Measurements from ENCODE around the gene USPL1.

The USPL1 gene

DNA sequence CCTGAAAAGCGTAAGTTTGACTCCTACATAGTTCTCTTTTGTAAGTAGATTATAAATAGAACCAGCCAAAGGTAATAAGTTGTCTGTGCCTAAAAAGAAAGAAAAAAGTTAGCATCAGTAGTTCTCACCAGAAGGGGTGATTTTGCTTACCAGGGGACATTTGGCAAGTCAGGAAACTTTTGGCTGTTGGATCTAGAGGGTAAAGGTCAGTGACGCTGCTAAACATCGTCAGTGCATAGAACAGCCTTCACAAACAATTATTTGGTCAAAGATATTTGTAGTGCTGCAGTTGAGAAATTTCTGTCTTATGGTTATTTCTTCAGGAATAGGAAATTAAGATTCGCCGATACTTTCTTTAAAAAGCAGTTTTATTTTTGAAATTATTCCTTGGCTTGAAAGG is 2.0 kb downstream of the USPL1 start:
- no peak for TF ChIP-seq Cebpa-rat (IDR thresholded peaks at IDR 0.05)
- no peaks in the 10 kb centered on the region for H3K9me3 ChIP-seq (replicated peaks in 1 of 11)
- H3K4me2 ChIP-seq: peak overlapping the region; percentile 78 to 95 (median 86)
- peaks cover 13 to 66% (median 42%) of the 10 kb centered on the region in 11 experiments; a peak in 19 of 22 replicates for H4K20me1 ChIP-seq
- H3K9ac ChIP-seq: peak overlapping the region; percentile 86 to 100 (median 93); a peak in 20 of 22 replicates
- peak overlapping the region in 9 of 11 experiments; percentile 38 to 100 (median 93); a peak in 11 of 22 replicates for H3K27ac ChIP-seq
- H3K27me3 ChIP-seq: no peaks in the 10 kb centered on the region
- peak overlapping the region; percentile 78 to 96 (median 87); a peak in 18 of 20 replicates for H3K4me3 ChIP-seq
- H3K36me3 ChIP-seq: peaks cover 29 to 42% (median 32%) of the 10 kb centered on the region in 11 experiments
- H3K4me1 ChIP-seq: peaks cover 30 to 35% (median 32%) of the 10 kb centered on the region in 10 experiments

DNA sequence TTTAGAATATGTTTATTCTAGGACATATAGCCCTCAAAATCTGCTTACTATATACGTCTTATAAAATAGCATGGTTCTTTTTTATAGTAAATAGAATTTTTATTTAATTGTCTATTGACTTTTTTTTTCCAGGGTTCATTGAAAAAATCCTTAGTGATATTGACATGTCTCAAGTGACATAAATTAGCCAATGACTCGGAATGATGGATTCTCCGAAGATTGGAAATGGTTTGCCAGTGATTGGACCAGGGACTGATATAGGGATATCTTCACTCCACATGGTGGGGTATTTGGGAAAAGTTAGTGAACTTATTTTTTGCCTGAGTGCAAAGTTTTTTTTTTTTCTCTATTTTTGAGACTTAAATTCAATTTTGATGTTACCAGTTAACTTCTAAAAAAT is 3.2 kb downstream of the USPL1 start:
- H3K36me3 ChIP-seq: peaks cover 41 to 54% (median 44%) of the 10 kb centered on the region in 11 experiments
- no peaks in the 10 kb centered on the region for H3K9me3 ChIP-seq (replicated peaks in 1 of 11)
- no peaks in the 10 kb centered on the region for H3K27me3 ChIP-seq
- peaks cover 13 to 78% (median 45%) of the 10 kb centered on the region in 11 experiments; a peak in 19 of 22 replicates for H4K20me1 ChIP-seq
- H3K27ac ChIP-seq: no peak overlapping the region
- H3K4me3 ChIP-seq: peak overlapping the region in 2 of 10 experiments; percentile 78 to 90; a peak in 4 of 20 replicates
- peak overlapping the region; percentile 78 to 95 (median 86); a peak in 19 of 22 replicates for H3K4me2 ChIP-seq
- H3K9ac ChIP-seq: peak overlapping the region in 1 of 11 experiments; percentile 86; a peak in 1 of 22 replicates
- H3K4me1 ChIP-seq: peaks cover 19 to 25% (median 23%) of the 10 kb centered on the region in 10 experiments
- TF ChIP-seq Cebpa-rat (IDR thresholded peaks at IDR 0.05): no peak

DNA sequence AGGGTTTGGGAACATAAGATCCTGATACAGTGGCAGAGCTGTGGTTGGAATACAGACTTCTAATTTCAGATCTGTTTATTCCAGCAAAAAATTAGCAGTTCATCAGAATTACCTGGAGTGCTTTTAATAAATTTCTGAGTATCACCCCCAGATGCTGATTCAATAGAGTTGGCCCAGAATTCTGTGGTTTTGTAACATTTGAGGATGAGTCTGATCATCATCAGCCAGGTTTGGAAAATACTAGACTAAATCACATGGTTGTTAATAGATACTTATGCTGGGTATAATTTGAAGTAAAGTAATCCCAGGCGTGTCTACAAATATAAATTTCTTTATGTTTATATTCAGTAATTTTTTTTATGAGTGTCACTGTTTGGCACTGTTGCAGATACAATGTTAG is 4.8 kb downstream of the USPL1 start:
- H3K36me3 ChIP-seq: peaks cover 46 to 63% (median 49%) of the 10 kb centered on the region in 11 experiments
- no peak overlapping the region for H3K4me2 ChIP-seq
- no peak overlapping the region for H3K9ac ChIP-seq
- no peaks in the 10 kb centered on the region for H3K9me3 ChIP-seq (replicated peaks in 1 of 11)
- peaks cover 13 to 94% (median 59%) of the 10 kb centered on the region in 11 experiments; a peak in 19 of 22 replicates for H4K20me1 ChIP-seq
- TF ChIP-seq Cebpa-rat (IDR thresholded peaks at IDR 0.05): no peak
- no peak overlapping the region for H3K27ac ChIP-seq
- peaks cover 23 to 42% (median 32%) of the 10 kb centered on the region in 10 experiments for H3K4me1 ChIP-seq
- H3K27me3 ChIP-seq: no peaks in the 10 kb centered on the region
- no peak overlapping the region for H3K4me3 ChIP-seq

DNA sequence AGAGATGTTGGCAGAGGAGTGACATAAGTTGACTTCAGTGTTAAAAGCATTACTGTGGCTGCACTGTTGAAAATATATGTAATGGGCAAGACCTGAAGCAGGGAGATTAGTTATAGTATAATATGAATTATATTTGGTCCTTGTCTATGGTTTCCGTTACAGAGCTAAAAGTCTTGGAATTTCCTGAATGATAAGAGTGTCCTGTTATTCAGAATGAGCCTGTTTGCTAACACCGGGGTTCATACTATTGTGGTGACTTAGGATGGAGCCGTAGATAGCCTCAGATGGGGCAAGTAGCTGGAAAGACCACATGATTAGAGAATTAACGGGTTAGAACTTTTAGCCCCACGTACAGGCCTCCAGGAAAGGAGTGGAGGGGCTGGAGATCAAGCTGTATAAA is 5.7 kb downstream of the USPL1 start:
- no peaks in the 10 kb centered on the region for H3K27me3 ChIP-seq
- no peak overlapping the region for H3K27ac ChIP-seq
- H3K4me1 ChIP-seq: peaks cover 28 to 50% (median 39%) of the 10 kb centered on the region in 10 experiments
- TF ChIP-seq Cebpa-rat (IDR thresholded peaks at IDR 0.05): no peak
- no peak overlapping the region for H3K4me2 ChIP-seq
- H3K36me3 ChIP-seq: peaks cover 49 to 70% (median 57%) of the 10 kb centered on the region in 11 experiments
- H3K4me3 ChIP-seq: no peak overlapping the region
- H3K9me3 ChIP-seq (replicated peaks in 1 of 11): no peaks in the 10 kb centered on the region
- H4K20me1 ChIP-seq: peaks cover 13 to 99% (median 63%) of the 10 kb centered on the region in 11 experiments; a peak in 19 of 22 replicates
- no peak overlapping the region for H3K9ac ChIP-seq

DNA sequence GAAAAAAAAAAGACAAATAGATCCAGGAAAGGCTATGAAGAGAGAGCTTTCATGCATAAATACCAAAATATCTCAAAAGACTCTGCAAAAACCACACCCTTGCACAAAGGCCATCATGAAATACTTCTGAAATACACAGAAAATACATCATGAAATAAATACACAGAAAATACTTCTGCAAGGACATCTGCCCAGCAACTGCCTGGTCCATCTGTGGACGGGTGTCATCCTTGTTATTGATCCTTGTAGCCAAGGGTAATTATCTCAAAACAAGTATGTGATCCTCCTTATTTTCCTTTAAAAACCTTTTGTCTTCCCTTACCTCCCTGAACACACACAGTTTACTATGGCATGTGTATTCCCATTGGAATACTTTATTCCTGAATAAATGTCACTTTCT is 6.9 kb downstream of the USPL1 start:
- Histone ChIP-seq H3K36me3 (peaks cover 62 to 83% (median 69%) of the 10 kb centered on the region in 11 experiments), H3K27me3 (no peaks in the 10 kb centered on the region), H3K9ac (no peak overlapping the region), H3K4me1 (peaks cover 20 to 43% (median 32%) of the 10 kb centered on the region in 10 experiments), H3K4me3 (no peak overlapping the region), H4K20me1 (peaks cover 9 to 99% (median 65%) of the 10 kb centered on the region in 11 experiments; a peak in 19 of 22 replicates), H3K9me3 (replicated peaks in 1 of 11) (no peaks in the 10 kb centered on the region), H3K4me2 (no peak overlapping the region), H3K27ac (no peak overlapping the region)
- TF ChIP-seq Cebpa-rat (IDR thresholded peaks at IDR 0.05): no peak

DNA sequence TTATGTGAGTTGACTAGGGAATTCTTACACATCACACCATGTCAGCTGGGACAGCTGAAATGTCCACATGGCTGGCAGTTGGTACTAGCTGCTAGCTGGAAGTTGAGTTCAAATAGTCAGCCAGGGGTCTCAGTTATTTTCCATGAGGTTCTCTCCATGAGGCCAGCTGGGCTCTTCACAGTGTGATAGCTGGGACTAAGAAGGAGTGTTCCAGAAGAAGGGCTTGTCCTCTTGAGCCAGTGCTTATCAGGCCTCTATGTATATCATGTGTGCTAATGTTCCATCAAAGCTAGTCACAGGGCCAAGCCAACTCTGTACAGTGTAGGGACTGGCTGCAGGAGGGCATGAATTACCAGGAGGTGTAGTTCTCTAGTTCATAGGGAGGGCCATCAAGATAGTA is 11.8 kb downstream of the USPL1 start:
- no peak overlapping the region for H3K4me2 ChIP-seq
- no peak overlapping the region for H3K27ac ChIP-seq
- no peak overlapping the region for H3K4me3 ChIP-seq
- TF ChIP-seq Cebpa-rat (IDR thresholded peaks at IDR 0.05): no peak
- H3K9me3 ChIP-seq (replicated peaks in 1 of 11): peaks cover 7 to 27% (median 16%) of the 10 kb centered on the region in 11 experiments; a peak in 17 of 22 replicates
- no peaks in the 10 kb centered on the region for H3K27me3 ChIP-seq
- peaks cover 8 to 99% (median 57%) of the 10 kb centered on the region in 11 experiments; a peak in 18 of 22 replicates for H4K20me1 ChIP-seq
- H3K4me1 ChIP-seq: peaks cover 10 to 26% (median 16%) of the 10 kb centered on the region in 10 experiments; a peak in 18 of 20 replicates
- peaks cover 80 to 95% (median 87%) of the 10 kb centered on the region in 11 experiments for H3K36me3 ChIP-seq
- no peak overlapping the region for H3K9ac ChIP-seq

DNA sequence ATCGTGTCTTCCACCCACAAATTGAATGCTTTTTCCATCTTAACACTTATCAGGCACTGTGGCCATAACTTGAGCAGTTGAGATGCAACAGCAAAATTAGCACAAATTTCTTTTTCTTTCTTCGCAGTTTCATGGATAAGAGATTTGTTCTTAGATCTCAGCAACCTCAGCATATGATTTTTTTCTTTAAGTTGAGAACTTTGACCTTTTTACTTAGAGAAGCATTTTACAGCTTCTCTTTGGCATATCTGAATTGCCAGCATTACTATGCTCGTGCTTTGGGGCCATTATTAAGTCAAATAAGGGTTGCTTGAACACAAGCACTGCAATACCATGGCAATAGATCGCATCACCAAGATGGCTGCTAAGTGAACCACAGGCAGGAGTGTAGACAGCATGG is 16.1 kb downstream of the USPL1 start:
- Histone ChIP-seq H3K9ac (no peak overlapping the region), H4K20me1 (peaks cover 24 to 100% (median 87%) of the 10 kb centered on the region in 11 experiments; a peak in 20 of 22 replicates), H3K4me3 (no peak overlapping the region), H3K4me1 (peaks cover 0 to 18% (median 0%) of the 10 kb centered on the region in 10 experiments; a peak in 4 of 20 replicates), H3K4me2 (no peak overlapping the region), H3K27ac (no peak overlapping the region), H3K36me3 (peaks cover 71 to 100% (median 92%) of the 10 kb centered on the region in 11 experiments), H3K27me3 (no peaks in the 10 kb centered on the region), H3K9me3 (replicated peaks in 1 of 11) (peaks cover 7 to 27% (median 17%) of the 10 kb centered on the region in 11 experiments; a peak in 17 of 22 replicates)
- TF ChIP-seq Cebpa-rat (IDR thresholded peaks at IDR 0.05): no peak

DNA sequence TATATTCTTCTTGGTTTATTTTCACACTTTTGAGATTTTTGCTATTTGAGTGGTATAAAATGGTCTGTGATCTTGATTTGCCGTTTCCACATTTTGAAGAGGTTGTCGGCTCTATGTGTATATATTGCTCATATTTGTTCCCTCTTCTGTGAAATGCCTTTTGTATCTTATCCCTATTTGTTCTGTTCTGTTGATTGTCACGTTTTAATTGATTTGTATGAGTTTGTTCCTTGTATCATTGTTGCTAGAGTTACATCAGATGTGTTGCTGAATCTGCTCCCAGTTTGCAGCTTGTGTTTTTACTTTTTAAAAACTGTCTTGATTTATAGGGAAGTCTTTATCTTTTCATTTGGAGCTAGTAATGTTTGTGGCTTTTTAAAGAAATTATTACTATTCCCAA is 17.1 kb downstream of the USPL1 start:
- TF ChIP-seq Cebpa-rat (IDR thresholded peaks at IDR 0.05): no peak
- Histone ChIP-seq H3K4me1 (peaks cover 0 to 18% (median 0%) of the 10 kb centered on the region in 10 experiments; a peak in 4 of 20 replicates), H3K36me3 (peaks cover 70 to 100% (median 92%) of the 10 kb centered on the region in 11 experiments), H3K4me2 (no peak overlapping the region; a peak in 1 of 22 replicates), H3K27me3 (no peaks in the 10 kb centered on the region), H3K4me3 (no peak overlapping the region), H4K20me1 (peaks cover 26 to 100% (median 85%) of the 10 kb centered on the region in 11 experiments; a peak in 20 of 22 replicates), H3K9me3 (replicated peaks in 1 of 11) (peaks cover 7 to 27% (median 17%) of the 10 kb centered on the region in 11 experiments; a peak in 17 of 22 replicates), H3K27ac (no peak overlapping the region), H3K9ac (no peak overlapping the region)

DNA sequence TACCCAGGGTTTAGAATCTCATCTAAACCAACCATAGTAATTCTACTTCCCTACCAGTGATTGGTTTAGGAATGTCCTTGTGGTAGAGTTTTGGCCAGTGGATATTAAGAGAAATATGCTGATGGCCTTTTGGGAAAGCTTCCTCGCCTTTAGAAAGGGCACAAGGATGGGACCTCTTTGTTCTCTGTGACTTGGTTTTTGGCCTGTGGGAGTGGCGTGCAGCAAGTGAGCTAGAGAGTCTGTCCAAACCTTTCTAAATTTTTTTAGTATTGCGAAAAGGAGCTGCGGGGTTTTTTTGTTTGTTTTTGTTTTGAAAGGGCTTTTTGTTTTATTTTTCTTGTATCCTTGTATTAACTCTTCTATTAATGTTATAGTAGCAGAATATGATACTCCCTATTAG is 20.6 kb downstream of the USPL1 start:
- Histone ChIP-seq H3K9me3 (replicated peaks in 1 of 11) (peaks cover 0 to 15% (median 7%) of the 10 kb centered on the region in 11 experiments; a peak in 10 of 22 replicates), H3K4me2 (no peak overlapping the region), H3K36me3 (peaks cover 68 to 100% (median 94%) of the 10 kb centered on the region in 11 experiments), H3K4me1 (peaks cover 0 to 18% (median 0%) of the 10 kb centered on the region in 10 experiments; a peak in 4 of 20 replicates), H3K27ac (no peak overlapping the region), H3K27me3 (no peaks in the 10 kb centered on the region), H3K9ac (no peak overlapping the region), H4K20me1 (peaks cover 35 to 100% (median 83%) of the 10 kb centered on the region in 11 experiments; a peak in 20 of 22 replicates), H3K4me3 (no peak overlapping the region)
- no peak for TF ChIP-seq Cebpa-rat (IDR thresholded peaks at IDR 0.05)

Data from BLaER1 treated with 17β-estradiol and CSF1 and Interleukin-3, amounts not matched to agents 10 nM and 100 nM (cell line).